Measurements from ENCODE around the gene DIPK2A. TPM values are rescaled to one million over a fixed set of nuclear protein-coding genes. Genes with fewer than 3 reads are reported as not detected.

DIPK2A gene
- total RNA-seq, 1 donor from 2014 or later, result 24.4 TPM

- H3K36me3 ChIP-seq, result no peaks in the 10 kb centered on the region
- H3K27ac ChIP-seq, result no peak overlapping the region
- DNase-seq (no peak), ATAC-seq (no peak)
- TF ChIP-seq CTCF (IDR thresholded peaks at IDR 0.05), result no peak
- no peaks in the 10 kb centered on the region for H3K9me3 ChIP-seq
- intact Hi-C loops (cut with DNase I), result no loop called here
- H3K4me3 ChIP-seq, result no peak overlapping the region
- no peaks in the 10 kb centered on the region for H3K27me3 ChIP-seq
- no peaks in the 10 kb centered on the region for H3K4me1 ChIP-seq
Measured at GRCh38 chr3:144015133-144015532, 43.5 kb downstream of the DIPK2A start.

GRCh38 chr3:144018776-144019175, 47.2 kb downstream of the DIPK2A start:
- intact Hi-C loops (cut with DNase I), result no loop called here
- H3K27me3 ChIP-seq, result no peaks in the 10 kb centered on the region
- ATAC-seq, result no peak
- no peak overlapping the region for H3K4me3 ChIP-seq
- DNase-seq, result no peak
- H3K36me3 ChIP-seq, result no peaks in the 10 kb centered on the region
- no peak overlapping the region for H3K27ac ChIP-seq
- no peaks in the 10 kb centered on the region for H3K4me1 ChIP-seq
- no peaks in the 10 kb centered on the region for H3K9me3 ChIP-seq
- TF ChIP-seq CTCF (IDR thresholded peaks at IDR 0.05), result no peak

Other genes starting within 250 kb of the DIPK2A start
- 13.3 TPM for gene SLC9A9, start 123.4 kb upstream of the DIPK2A start, total RNA-seq